HepG2 (cell line): ENCODE data around the gene ATAD3C. TPM values are rescaled to one million over a fixed set of nuclear protein-coding genes. Genes with fewer than 3 reads are reported as not detected.

Experiments used
- CBX5 ChIP-seq: sonication (generic); formaldehyde crosslinking; IDR thresholded peaks from 2 replicates; pipeline ENCODE4 v1.4.0; 2020; ENCODE audit warnings: missing genetic modification reagents, borderline replicate concordance
- ELF3 ChIP-seq: IDR thresholded peaks from 2 replicates; pipeline ENCODE4 v1.6.1; 2016; ENCODE audit warnings: missing genetic modification reagents, missing compliant biosample characterization
- HDAC1 ChIP-seq: sonication (generic); formaldehyde crosslinking; IDR thresholded peaks from 2 replicates; pipeline ENCODE4 v1.5.1; 2020; ENCODE audit warnings: mild to moderate bottlenecking, missing genetic modification reagents
- IRF2 ChIP-seq: IDR thresholded peaks from 2 replicates; pipeline ENCODE4 v1.6.1; 2018; ENCODE audit warnings: missing genetic modification reagents, missing compliant biosample characterization
- NCOA2 ChIP-seq: sonication (generic); formaldehyde crosslinking; IDR thresholded peaks from 2 replicates; pipeline ENCODE4 v1.8.0; 2022; ENCODE audit warnings: inconsistent platforms
- SAP130 ChIP-seq: IDR thresholded peaks from 2 replicates; pipeline ENCODE4 v1.6.1; 2016; ENCODE audit warnings: low read depth
- SP2 ChIP-seq: sonication (generic); formaldehyde crosslinking; IDR thresholded peaks from 2 replicates; pipeline ENCODE4 v1.5.1; 2020; ENCODE audit warnings: mild to moderate bottlenecking, missing genetic modification reagents
- SUZ12 ChIP-seq: fragments of 150-350 bp; IDR thresholded peaks from 2 replicates; pipeline ENCODE4 v1.6.1; 2014; ENCODE audit warnings: low read depth, low read length
- TOE1 ChIP-seq: sonication (generic); formaldehyde crosslinking; IDR thresholded peaks from 2 replicates; pipeline ENCODE4 v1.4.0; 2020; ENCODE audit warnings: mild to moderate bottlenecking, missing genetic modification reagents
- ZBTB38 ChIP-seq: sonication (generic); formaldehyde crosslinking; IDR thresholded peaks from 2 replicates; pipeline ENCODE4 v1.5.1; 2020; ENCODE audit warnings: mild to moderate bottlenecking, missing genetic modification reagents
- ZFP36L1 ChIP-seq: sonication (generic); formaldehyde crosslinking; IDR thresholded peaks from 2 replicates; pipeline ENCODE4 v1.8.0; 2022; ENCODE audit warnings: mild to moderate bottlenecking, missing genetic modification reagents, moderate library complexity
- ZNF337 ChIP-seq: sonication (generic); formaldehyde crosslinking; IDR thresholded peaks from 2 replicates; pipeline ENCODE4 v1.5.1; 2020; ENCODE audit warnings: missing genetic modification reagents, low read depth, mild to moderate bottlenecking, borderline replicate concordance
- ZNF549 ChIP-seq: sonication (generic); formaldehyde crosslinking; IDR thresholded peaks from 2 replicates; pipeline ENCODE4 v1.5.0; 2020; ENCODE audit warnings: missing genetic modification reagents
- ZNF567 ChIP-seq: sonication (generic); formaldehyde crosslinking; IDR thresholded peaks from 2 replicates; pipeline ENCODE4 v1.8.1; 2023; ENCODE audit warnings: mild to moderate bottlenecking, missing genetic modification reagents, borderline replicate concordance
- ZNF572 ChIP-seq: sonication (generic); formaldehyde crosslinking; IDR thresholded peaks from 2 replicates; pipeline ENCODE4 v1.5.1; 2020; ENCODE audit warnings: mild to moderate bottlenecking, missing genetic modification reagents
- ZNF788 ChIP-seq: sonication (generic); formaldehyde crosslinking; IDR thresholded peaks from 2 replicates; pipeline ENCODE4 v1.5.0; 2020; ENCODE audit warnings: mild to moderate bottlenecking, missing genetic modification reagents, borderline replicate concordance
- ZSCAN30 ChIP-seq: sonication (generic); formaldehyde crosslinking; IDR thresholded peaks from 2 replicates; pipeline ENCODE4 v1.5.0; 2020; ENCODE audit warnings: mild to moderate bottlenecking, missing genetic modification reagents
- polyA plus RNA-seq, 8 experiments: library from polyadenylated mRNA; depleted of rRNA in 3 of 8; stranded (reverse) in 7 of 8; unstranded in 1 of 8; fragments of >200 nt; fragmentation: Illumina TruSeq in 4 of 8; extraction: Trizol in 4 of 8; gene quantifications; 2 replicates each; pipeline versions ENCODE4 v1.2.1 to v1.2.3, GENCODE V29; 2011 to 2016; ENCODE audit warnings: low read depth in 4 of 8, missing spikeins in 1 of 8, mixed read lengths in 1 of 8; ENCODE audit not compliant: insufficient read depth in 1 of 8
- total RNA-seq, 5 experiments: library from RNA; depleted of rRNA; stranded (reverse); fragments of >200 nt; fragmentation: Illumina TruSeq; extraction: Trizol; gene quantifications; 2 replicates each; pipeline ENCODE4 v1.2.3, GENCODE V29; 2016; ENCODE audit warnings: low read depth in 1 of 5
- TF ChIP-seq, protein P1 (sequence below): sonication (generic); formaldehyde crosslinking; IDR thresholded peaks from 2 replicates; pipeline ENCODE4 v1.8.1; 2023; ENCODE audit warnings: mild to moderate bottlenecking, moderate library complexity, missing genetic modification reagents
- TF ChIP-seq, protein P2 (sequence below): IDR thresholded peaks from 2 replicates; pipeline ENCODE4 v1.6.1; 2018; ENCODE audit warnings: missing genetic modification reagents
- TF ChIP-seq, protein P3 (sequence below): sonication (generic); formaldehyde crosslinking; IDR thresholded peaks from 2 replicates; pipeline ENCODE4 v1.5.0; 2020; ENCODE audit warnings: missing genetic modification reagents
- TF ChIP-seq, protein P4 (sequence below), 2 experiments: sonication (generic) in 1 of 2; formaldehyde crosslinking in 1 of 2; IDR thresholded peaks; 2 replicates each; pipeline versions ENCODE4 v1.4.0 to v1.6.1; 2018 to 2020; ENCODE audit warnings: missing genetic modification reagents in 2 of 2, borderline replicate concordance in 1 of 2, low read depth in 1 of 2, mild to moderate bottlenecking in 1 of 2, missing biosample characterization in 1 of 2
- TF ChIP-seq, protein P5 (sequence below): sonication (generic); formaldehyde crosslinking; IDR thresholded peaks from 2 replicates; pipeline ENCODE4 v1.8.0; 2022; ENCODE audit warnings: missing genetic modification reagents, mild to moderate bottlenecking, inconsistent platforms, borderline replicate concordance
- TF ChIP-seq, protein P6 (sequence below): sonication (generic); formaldehyde crosslinking; IDR thresholded peaks from 2 replicates; pipeline ENCODE4 v1.4.0; 2020; ENCODE audit warnings: low read depth, mild to moderate bottlenecking, missing genetic modification reagents

The ATAD3C gene
- total and polyA plus RNA-seq, 2 of the 13 experiments (the other 11 are each of a cell fraction or from before 2014, with no cell fraction given): 2.4 to 3.2 TPM

DNA sequence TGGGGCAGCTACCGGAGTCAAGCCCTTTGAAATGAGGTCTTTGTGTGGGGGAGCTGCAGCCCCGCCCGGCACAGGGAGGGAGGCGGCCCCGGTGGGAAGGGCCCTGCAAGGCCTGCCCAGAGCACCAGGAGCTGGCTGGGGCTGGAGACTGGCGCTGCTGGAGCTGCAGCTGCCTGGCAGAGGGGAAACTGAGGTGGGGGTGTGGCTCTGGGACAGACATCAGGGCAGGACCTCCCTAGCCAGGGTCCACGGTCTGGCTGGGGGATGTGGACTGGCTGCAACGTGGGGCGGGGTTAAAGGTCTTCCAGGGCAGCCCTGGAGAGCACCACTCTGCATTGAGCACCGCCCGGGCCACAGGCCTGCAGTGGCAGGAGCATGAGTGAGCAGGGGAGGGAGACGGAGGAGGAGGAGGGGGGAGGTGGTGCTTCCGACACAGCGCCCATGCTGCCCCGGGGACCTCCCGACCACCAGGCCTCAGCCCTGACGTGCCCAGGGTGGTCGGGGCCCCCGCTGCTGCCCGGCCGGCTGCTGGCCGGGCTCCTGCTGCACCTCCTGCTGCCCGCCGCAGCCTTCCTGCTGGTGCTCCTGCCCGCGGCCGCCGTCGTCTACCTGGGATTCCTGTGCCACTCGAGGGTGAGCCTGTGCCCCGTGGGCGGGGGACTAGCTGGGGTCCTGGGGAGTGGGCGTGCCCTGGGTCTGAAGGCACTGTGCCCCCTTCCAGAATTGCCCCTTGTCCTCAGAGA, 23.6 kb upstream of the ATAD3C start (continued):
- TF ChIP-seq, protein P1, sequence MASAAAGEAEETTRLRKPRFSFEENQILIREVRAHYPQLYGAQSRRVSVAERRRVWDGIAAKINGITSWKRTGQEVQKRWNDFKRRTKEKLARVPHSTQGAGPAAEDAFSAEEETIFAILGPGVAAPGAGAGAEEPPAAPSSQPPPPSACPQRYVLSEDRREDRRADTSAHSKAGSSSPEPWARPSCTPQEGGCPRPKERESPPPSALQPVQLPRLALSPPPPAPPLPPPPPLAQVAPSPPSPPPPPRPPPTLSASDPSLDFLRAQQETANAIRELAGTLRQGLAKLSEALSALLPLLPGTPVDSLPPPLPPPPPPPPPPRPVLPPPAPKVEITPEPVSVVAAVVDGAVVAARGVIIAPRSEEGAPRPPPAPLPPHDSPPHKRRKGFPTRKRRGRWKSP (CRISPR knock-in tag): no peak
- no peak for TF ChIP-seq ZNF337 (CRISPR knock-in tag)
- no peak for TF ChIP-seq SUZ12
- no peak for TF ChIP-seq SP2 (CRISPR knock-in tag)
- TF ChIP-seq, protein P2, sequence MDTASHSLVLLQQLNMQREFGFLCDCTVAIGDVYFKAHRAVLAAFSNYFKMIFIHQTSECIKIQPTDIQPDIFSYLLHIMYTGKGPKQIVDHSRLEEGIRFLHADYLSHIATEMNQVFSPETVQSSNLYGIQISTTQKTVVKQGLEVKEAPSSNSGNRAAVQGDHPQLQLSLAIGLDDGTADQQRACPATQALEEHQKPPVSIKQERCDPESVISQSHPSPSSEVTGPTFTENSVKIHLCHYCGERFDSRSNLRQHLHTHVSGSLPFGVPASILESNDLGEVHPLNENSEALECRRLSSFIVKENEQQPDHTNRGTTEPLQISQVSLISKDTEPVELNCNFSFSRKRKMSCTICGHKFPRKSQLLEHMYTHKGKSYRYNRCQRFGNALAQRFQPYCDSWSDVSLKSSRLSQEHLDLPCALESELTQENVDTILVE (CRISPR knock-in tag): no peak
- TF ChIP-seq, protein P3, sequence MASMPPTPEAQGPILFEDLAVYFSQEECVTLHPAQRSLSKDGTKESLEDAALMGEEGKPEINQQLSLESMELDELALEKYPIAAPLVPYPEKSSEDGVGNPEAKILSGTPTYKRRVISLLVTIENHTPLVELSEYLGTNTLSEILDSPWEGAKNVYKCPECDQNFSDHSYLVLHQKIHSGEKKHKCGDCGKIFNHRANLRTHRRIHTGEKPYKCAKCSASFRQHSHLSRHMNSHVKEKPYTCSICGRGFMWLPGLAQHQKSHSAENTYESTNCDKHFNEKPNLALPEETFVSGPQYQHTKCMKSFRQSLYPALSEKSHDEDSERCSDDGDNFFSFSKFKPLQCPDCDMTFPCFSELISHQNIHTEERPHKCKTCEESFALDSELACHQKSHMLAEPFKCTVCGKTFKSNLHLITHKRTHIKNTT (CRISPR knock-in tag): no peak
- TF ChIP-seq ZNF572 (CRISPR knock-in tag): no peak
- peak; percentile 52; the same call in 1 of the 2 replicates for TF ChIP-seq ZNF788 (CRISPR knock-in tag)
- TF ChIP-seq, protein P4, sequence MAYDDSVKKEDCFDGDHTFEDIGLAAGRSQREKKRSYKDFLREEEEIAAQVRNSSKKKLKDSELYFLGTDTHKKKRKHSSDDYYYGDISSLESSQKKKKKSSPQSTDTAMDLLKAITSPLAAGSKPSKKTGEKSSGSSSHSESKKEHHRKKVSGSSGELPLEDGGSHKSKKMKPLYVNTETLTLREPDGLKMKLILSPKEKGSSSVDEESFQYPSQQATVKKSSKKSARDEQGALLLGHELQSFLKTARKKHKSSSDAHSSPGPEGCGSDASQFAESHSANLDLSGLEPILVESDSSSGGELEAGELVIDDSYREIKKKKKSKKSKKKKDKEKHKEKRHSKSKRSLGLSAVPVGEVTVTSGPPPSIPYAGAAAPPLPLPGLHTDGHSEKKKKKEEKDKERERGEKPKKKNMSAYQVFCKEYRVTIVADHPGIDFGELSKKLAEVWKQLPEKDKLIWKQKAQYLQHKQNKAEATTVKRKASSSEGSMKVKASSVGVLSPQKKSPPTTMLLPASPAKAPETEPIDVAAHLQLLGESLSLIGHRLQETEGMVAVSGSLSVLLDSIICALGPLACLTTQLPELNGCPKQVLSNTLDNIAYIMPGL (CRISPR knock-in tag; IDR thresholded peaks at IDR 0.05; ENCODE audit: borderline replicate concordance in 1 of 2, low read depth in 1 of 2): peak in 1 of 2 experiments; percentile 48; a peak in 1 of 4 replicates
- TF ChIP-seq ZNF549 (CRISPR knock-in tag): no peak
- TF ChIP-seq NCOA2 (CRISPR knock-in tag): no peak
- peak; percentile 58 for TF ChIP-seq SAP130 (CRISPR knock-in tag)
- TF ChIP-seq ZBTB38 (CRISPR knock-in tag): peak; percentile 18; the same call in 1 of the 2 replicates
- TF ChIP-seq, protein P5, sequence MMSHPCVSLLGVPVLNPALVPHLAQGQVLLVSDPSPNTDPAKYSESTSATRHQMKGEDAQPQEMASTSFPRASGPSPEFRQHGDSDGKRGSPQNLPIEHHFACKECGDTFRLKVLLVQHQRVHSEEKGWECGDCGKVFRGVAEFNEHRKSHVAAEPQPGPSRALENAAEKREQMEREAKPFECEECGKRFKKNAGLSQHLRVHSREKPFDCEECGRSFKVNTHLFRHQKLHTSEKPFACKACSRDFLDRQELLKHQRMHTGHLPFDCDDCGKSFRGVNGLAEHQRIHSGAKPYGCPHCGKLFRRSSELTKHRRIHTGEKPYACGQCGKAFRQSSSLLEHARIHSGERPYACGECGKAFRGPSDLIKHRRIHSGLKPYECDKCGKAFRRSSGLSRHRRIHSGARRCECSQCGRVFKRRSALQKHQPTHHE (CRISPR knock-in tag): no peak
- TF ChIP-seq CBX5 (CRISPR knock-in tag): no peak
- TF ChIP-seq TOE1: no peak
- TF ChIP-seq IRF2 (CRISPR knock-in tag): no peak
- no peak for TF ChIP-seq ELF3 (CRISPR knock-in tag)
- TF ChIP-seq ZNF567 (CRISPR knock-in tag): no peak
- TF ChIP-seq ZFP36L1 (CRISPR knock-in tag): no peak
- no peak for TF ChIP-seq ZSCAN30 (CRISPR knock-in tag)
- TF ChIP-seq HDAC1: peak; percentile 74
- TF ChIP-seq, protein P6, sequence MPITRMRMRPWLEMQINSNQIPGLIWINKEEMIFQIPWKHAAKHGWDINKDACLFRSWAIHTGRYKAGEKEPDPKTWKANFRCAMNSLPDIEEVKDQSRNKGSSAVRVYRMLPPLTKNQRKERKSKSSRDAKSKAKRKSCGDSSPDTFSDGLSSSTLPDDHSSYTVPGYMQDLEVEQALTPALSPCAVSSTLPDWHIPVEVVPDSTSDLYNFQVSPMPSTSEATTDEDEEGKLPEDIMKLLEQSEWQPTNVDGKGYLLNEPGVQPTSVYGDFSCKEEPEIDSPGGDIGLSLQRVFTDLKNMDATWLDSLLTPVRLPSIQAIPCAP (CRISPR knock-in tag): no peak
